ENCODE data around the gene SDF4. TPM values are rescaled to one million over a fixed set of nuclear protein-coding genes. Genes with fewer than 3 reads are reported as not detected.

SDF4 gene
- total RNA-seq, 2 donors from 2014 or later, result 157 to 230 TPM

DNA sequence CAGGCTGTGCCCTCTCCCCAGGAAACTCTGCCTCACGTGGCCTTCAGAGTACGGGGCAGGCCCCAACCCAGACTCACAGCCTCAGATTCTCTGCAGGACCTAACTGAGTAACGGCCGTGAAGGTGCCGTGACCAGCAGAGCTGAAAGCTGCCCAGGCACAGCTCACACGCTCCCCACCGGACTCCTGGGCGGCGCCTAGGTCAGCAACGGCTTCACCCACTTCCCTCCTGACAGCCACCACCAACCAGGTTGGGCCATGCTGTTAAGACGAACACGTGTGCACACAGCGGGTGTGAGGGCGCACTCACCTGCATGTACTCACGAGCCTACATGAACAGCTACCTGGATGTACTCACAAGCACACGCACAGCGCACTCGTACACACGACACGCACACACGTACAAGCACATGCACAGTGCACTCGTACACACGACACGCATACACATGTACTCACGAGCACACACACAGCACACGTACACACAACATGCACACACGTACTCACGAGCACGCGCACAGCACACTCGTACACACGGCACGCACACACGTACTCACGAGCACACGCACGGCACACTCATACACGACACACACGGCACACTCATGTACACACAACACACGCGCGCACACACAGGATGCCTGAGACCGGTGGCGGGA is 9.1 kb downstream of the SDF4 start:
- no peak overlapping the region for H3K27ac ChIP-seq
- no peak for DNase-seq (ENCODE audit: low spot score)
- no peaks in the 10 kb centered on the region for H3K9me3 ChIP-seq
- TF ChIP-seq, protein P1, sequence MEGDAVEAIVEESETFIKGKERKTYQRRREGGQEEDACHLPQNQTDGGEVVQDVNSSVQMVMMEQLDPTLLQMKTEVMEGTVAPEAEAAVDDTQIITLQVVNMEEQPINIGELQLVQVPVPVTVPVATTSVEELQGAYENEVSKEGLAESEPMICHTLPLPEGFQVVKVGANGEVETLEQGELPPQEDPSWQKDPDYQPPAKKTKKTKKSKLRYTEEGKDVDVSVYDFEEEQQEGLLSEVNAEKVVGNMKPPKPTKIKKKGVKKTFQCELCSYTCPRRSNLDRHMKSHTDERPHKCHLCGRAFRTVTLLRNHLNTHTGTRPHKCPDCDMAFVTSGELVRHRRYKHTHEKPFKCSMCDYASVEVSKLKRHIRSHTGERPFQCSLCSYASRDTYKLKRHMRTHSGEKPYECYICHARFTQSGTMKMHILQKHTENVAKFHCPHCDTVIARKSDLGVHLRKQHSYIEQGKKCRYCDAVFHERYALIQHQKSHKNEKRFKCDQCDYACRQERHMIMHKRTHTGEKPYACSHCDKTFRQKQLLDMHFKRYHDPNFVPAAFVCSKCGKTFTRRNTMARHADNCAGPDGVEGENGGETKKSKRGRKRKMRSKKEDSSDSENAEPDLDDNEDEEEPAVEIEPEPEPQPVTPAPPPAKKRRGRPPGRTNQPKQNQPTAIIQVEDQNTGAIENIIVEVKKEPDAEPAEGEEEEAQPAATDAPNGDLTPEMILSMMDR (IDR thresholded peaks at IDR 0.05), result no peak
- no peaks in the 10 kb centered on the region for H3K27me3 ChIP-seq (replicated peaks; ENCODE audit: insufficient read depth)
- H3K4me1 ChIP-seq (ENCODE audit: control insufficient read depth in 1 of 2, low read depth in 2 of 2), result no peaks in the 10 kb centered on the region
- peaks cover 57% of the 10 kb centered on the region for H3K36me3 ChIP-seq
- no peak overlapping the region for H3K4me3 ChIP-seq
- no peak for ATAC-seq (ENCODE audit: insufficient number of reproducible peaks, low FRiP score, low read depth)

DNA sequence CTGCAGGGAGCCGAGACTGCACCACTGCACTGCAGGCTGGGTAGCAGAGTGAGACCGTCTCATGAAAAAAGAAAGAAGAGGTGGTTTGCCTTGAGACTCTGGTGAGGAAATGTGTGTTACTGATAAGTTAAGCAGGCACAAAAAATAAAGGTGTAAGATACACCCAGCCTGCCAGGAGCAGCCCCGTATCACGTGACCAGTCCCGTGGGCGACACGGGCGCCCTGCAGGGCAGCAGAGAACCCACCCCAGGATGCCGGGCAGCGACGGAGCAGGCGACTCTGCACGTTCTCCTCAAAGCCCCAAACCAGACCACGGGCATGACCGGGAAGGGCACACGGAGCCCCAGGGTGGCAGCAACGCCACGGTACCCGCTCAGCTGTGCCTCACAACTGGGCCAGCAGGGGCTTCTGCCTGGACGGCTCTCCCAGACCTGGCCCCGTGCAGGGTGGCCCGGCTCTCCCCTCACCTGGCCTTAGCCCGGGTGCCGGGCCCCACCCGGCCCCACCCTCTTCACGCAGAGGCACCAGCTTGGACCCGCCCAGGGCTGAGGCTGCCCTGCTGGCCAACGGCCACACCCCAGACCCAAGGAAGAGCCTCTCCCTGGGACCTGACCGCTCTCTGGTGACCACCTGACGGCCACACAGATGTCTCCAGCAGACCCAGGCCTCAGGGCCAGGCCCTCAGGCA is 9.8 kb downstream of the SDF4 start:
- H3K9me3 ChIP-seq, result no peaks in the 10 kb centered on the region
- ATAC-seq (ENCODE audit: insufficient number of reproducible peaks, low FRiP score, low read depth), result no peak
- TF ChIP-seq, protein P1 (IDR thresholded peaks at IDR 0.05), result no peak
- no peak overlapping the region for H3K27ac ChIP-seq
- H3K4me3 ChIP-seq, result no peak overlapping the region
- no peaks in the 10 kb centered on the region for H3K4me1 ChIP-seq (ENCODE audit: control insufficient read depth in 1 of 2, low read depth in 2 of 2)
- H3K27me3 ChIP-seq (replicated peaks; ENCODE audit: insufficient read depth), result no peaks in the 10 kb centered on the region
- no peak for DNase-seq (ENCODE audit: low spot score)
- peaks cover 59% of the 10 kb centered on the region for H3K36me3 ChIP-seq

DNA sequence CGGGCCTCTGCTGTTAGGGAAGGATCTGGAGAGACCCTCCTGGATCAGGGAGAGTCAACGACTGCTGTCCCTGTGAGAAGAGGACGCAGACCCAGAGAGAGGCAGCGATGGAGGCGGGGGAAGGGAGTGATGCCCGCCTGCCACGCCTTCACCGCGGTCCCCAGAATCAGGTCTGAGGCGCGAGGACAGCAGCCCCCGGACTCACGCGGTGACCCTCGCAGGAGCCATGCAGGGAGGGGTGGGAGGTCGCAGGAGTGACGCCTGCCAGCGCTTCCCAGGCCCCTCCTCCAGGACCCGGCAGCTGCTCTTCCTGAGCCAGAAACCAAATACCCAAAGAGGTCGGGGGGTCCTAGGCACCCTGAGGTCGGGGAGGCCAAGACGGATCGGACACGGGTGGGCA is 11.6 kb downstream of the SDF4 start:
- Histone ChIP-seq H3K27ac (no peak overlapping the region), H3K27me3 (replicated peaks; ENCODE audit: insufficient read depth) (no peaks in the 10 kb centered on the region), H3K9me3 (no peaks in the 10 kb centered on the region), H3K4me3 (no peak overlapping the region), H3K36me3 (peaks cover 59% of the 10 kb centered on the region), H3K4me1 (ENCODE audit: control insufficient read depth in 1 of 2, low read depth in 2 of 2) (no peaks in the 10 kb centered on the region)
- TF ChIP-seq, protein P1 (IDR thresholded peaks at IDR 0.05), result no peak
- ATAC-seq (ENCODE audit: insufficient number of reproducible peaks, low FRiP score, low read depth) (no peak), DNase-seq (ENCODE audit: low spot score) (no peak)

DNA sequence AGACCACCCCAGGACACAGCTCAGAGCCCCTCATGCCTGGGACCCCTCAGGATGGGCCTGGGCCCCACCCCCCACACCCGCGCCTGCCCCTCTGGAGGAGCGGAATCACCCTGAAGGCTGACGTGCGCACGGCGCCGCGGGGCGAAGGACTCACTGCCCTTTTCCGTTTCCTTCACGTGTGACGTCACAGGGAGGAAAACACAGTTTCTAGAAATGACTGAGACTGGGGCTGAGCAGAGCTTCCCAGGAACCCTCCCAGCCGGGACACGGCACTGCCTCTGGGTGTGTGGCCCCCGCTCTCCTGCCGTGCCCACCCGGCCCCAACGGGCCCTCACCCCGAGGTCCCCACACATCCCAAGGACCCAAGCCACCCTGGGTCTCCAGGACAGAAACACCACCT is 12.5 kb downstream of the SDF4 start:
- H3K9me3 ChIP-seq, result no peaks in the 10 kb centered on the region
- DNase-seq (ENCODE audit: low spot score) (no peak), ATAC-seq (ENCODE audit: insufficient number of reproducible peaks, low FRiP score, low read depth) (no peak)
- H3K36me3 ChIP-seq, result peaks cover 52% of the 10 kb centered on the region
- TF ChIP-seq, protein P1 (IDR thresholded peaks at IDR 0.05), result no peak
- H3K4me1 ChIP-seq (ENCODE audit: control insufficient read depth in 1 of 2, low read depth in 2 of 2), result no peaks in the 10 kb centered on the region
- H3K27me3 ChIP-seq (replicated peaks; ENCODE audit: insufficient read depth), result no peaks in the 10 kb centered on the region
- no peak overlapping the region for H3K27ac ChIP-seq
- H3K4me3 ChIP-seq, result no peak overlapping the region

DNA sequence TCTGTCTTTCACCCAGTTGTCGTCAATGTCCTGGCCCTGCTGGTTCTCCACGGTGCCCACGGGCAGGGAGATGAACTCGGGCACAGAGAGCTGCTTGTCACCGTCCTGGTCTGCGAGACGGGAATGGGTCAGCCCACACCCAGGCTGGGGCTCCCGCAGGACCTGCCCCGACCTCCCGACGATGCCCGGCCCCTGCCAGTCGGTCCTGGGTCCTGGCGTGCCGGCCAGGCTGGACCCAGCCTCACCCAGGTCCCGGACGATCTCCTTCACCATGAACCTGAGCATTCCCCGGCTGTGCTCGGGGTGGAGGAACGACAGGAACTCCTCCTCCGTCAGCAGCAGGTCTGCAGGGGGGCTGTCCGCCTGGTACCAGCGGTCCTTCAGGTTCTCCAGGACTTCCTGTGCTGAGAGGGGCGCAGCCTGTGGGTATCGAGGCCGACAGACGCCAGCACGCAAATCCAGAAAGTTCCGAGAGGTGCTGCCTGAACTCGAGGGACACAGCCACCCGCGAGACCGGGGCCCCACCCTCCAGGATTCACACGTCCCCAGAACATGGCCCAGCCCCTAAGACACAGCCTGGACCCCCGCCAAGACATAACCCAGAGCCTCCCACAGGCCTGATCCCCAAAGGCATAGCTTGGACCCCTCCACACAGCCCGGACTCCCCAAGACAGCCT is 13.1 kb downstream of the SDF4 start:
- no peaks in the 10 kb centered on the region for H3K9me3 ChIP-seq
- ATAC-seq (ENCODE audit: insufficient number of reproducible peaks, low FRiP score, low read depth), result no peak
- H3K4me3 ChIP-seq, result no peak overlapping the region
- H3K4me1 ChIP-seq (ENCODE audit: control insufficient read depth in 1 of 2, low read depth in 2 of 2), result no peaks in the 10 kb centered on the region
- no peak for DNase-seq (ENCODE audit: low spot score)
- H3K36me3 ChIP-seq, result peaks cover 50% of the 10 kb centered on the region
- no peaks in the 10 kb centered on the region for H3K27me3 ChIP-seq (replicated peaks; ENCODE audit: insufficient read depth)
- H3K27ac ChIP-seq, result no peak overlapping the region
- TF ChIP-seq, protein P1 (IDR thresholded peaks at IDR 0.05), result no peak
